T-helper 2 cell (primary cell): ENCODE measurements around the gene MEI1.
A peak's percentile ranks its signal among the peaks of the same experiment; 100 is the strongest.

ENCODE experiments used
- DNase-seq, 5 experiments: peaks; one replicate each; pipeline versions ENCODE4 v3.0.0 to v3.0.0-alpha.2; 2012 to 2022

The MEI1 gene

GRCh38 chr22:41787331-41787730 lies 88.0 kb downstream of the MEI1 start:
- DNase-seq: no peak

GRCh38 chr22:41793871-41794270 lies 94.6 kb downstream of the MEI1 start:
- DNase-seq: no peak

- DNase-seq: no peak
These were observed 99.4 kb downstream of the MEI1 start for GRCh38 chr22:41798736-41799135.

- peak in 1 of 5 experiments; percentile 13 for DNase-seq
These were observed 100.4 kb downstream of the MEI1 start for GRCh38 chr22:41799486-41800347.

- DNase-seq: peak; percentile 83 to 95 (median 86)
These were observed 101.2 kb downstream of the MEI1 start, which contains the start of gene CCDC134 for GRCh38 chr22:41800348-41801146. CCDC134 (plus strand) TSS chr22:41800679; CDS start chr22:41808891, 8,212 bp downstream.

- peak in 1 of 5 experiments; percentile 10 for DNase-seq
These were observed 102.0 kb downstream of the MEI1 start for GRCh38 chr22:41801147-41801819.

- peak in 1 of 5 experiments; percentile 63 for DNase-seq
These were observed 102.6 kb downstream of the MEI1 start for GRCh38 chr22:41801886-41802285.

GRCh38 chr22:41805639-41806038 lies 106.3 kb downstream of the MEI1 start:
- peak in 1 of 5 experiments; percentile 68 for DNase-seq

GRCh38 chr22:41808400-41808799 lies 109.1 kb downstream of the MEI1 start:
- DNase-seq: no peak

GRCh38 chr22:41810022-41810421 lies 110.7 kb downstream of the MEI1 start:
- DNase-seq: no peak

- DNase-seq: no peak
These were observed 113.7 kb downstream of the MEI1 start for GRCh38 chr22:41812805-41813545.

GRCh38 chr22:41813726-41814410 lies 114.6 kb downstream of the MEI1 start:
- DNase-seq: no peak

GRCh38 chr22:41815716-41816115 lies 116.4 kb downstream of the MEI1 start:
- no peak for DNase-seq

GRCh38 chr22:41816241-41816640 lies 116.9 kb downstream of the MEI1 start:
- no peak for DNase-seq

- peak in 1 of 5 experiments; percentile 30 for DNase-seq
These were observed 117.6 kb downstream of the MEI1 start for GRCh38 chr22:41816871-41817270.

GRCh38 chr22:41818011-41818410 lies 118.7 kb downstream of the MEI1 start:
- no peak for DNase-seq

- no peak for DNase-seq
These were observed 119.3 kb downstream of the MEI1 start for GRCh38 chr22:41818596-41818995.

- no peak for DNase-seq
These were observed 120.0 kb downstream of the MEI1 start for GRCh38 chr22:41819257-41819656.

- DNase-seq: no peak
These were observed 121.1 kb downstream of the MEI1 start for GRCh38 chr22:41820447-41820846.

GRCh38 chr22:41821471-41822316 lies 122.4 kb downstream of the MEI1 start:
- no peak for DNase-seq
